Vagina (tissue), 2 donors: ENCODE results near the gene NIPBL. TPM values are rescaled to one million over a fixed set of nuclear protein-coding genes. Genes with fewer than 3 reads are reported as not detected.

Experiments
- DNase-seq, 2 donors: peaks; one replicate each; pipeline ENCODE4 v3.0.0-alpha.2; 2017; ENCODE audit errors: extremely low spot score in 2 of 2
- H3K27ac ChIP-seq: fragments of 200-600 bp; sonication (generic); one replicate; pipeline ENCODE4 v1.5.1; 2019
- H3K27me3 ChIP-seq: fragments of 200-600 bp; sonication (generic); one replicate; pipeline ENCODE4 v1.5.1; 2019
- H3K36me3 ChIP-seq, 2 donors: fragments of 200-600 bp; sonication (generic); one replicate each; pipeline ENCODE4 v1.5.1; 2017 to 2019
- H3K4me1 ChIP-seq: fragments of 200-600 bp; sonication (generic); one replicate; pipeline ENCODE4 v1.5.1; 2019
- H3K4me3 ChIP-seq, 2 donors: fragments of 200-600 bp; sonication (generic); 1 replicate in 1 of 2; 2 replicates in 1 of 2; pipeline ENCODE4 v1.5.1; 2016 to 2019
- H3K9me3 ChIP-seq: fragments of 200-600 bp; sonication (generic); one replicate; pipeline ENCODE4 v1.5.1; 2019
- POLR2A ChIP-seq, 2 donors: fragments of 450-650 bp; IDR thresholded peaks; one replicate each; pipeline ENCODE4 v1.6.1; 2017; ENCODE audit warnings: antibody characterized with exemption in 2 of 2, mild to moderate bottlenecking in 2 of 2, moderate library complexity in 2 of 2
- POLR2AphosphoS5 ChIP-seq, 2 donors: sonication (generic); formaldehyde crosslinking; IDR thresholded peaks; one replicate each; pipeline ENCODE4 v1.9.0; 2017; ENCODE audit warnings: antibody characterized with exemption in 2 of 2, mild to moderate bottlenecking in 2 of 2, low read depth in 1 of 2; ENCODE audit not compliant: insufficient read depth in 1 of 2
- intact Hi-C: fragments of 100-400 bp; cut with DNase I; formaldehyde crosslinking; loops from one replicate; pipeline ENCODE4 v1.15.1; 2023
- total RNA-seq: library from RNA; depleted of rRNA; stranded (reverse); fragments of >200 nt; gene quantifications from one replicate; pipeline ENCODE4 v1.2.3, GENCODE V29; 2016
- TF ChIP-seq, protein P1 (sequence below), 3 experiments: fragments of 450-650 bp in 2 of 3; fragments of 200-600 bp in 1 of 3; sonication (generic) in 1 of 3; IDR thresholded peaks; one replicate each; pipeline ENCODE4 v1.5.1; 2017 to 2019; ENCODE audit warnings: antibody characterized with exemption in 3 of 3, mild to moderate bottlenecking in 2 of 3, moderate library complexity in 2 of 3

The NIPBL gene
- total RNA-seq, 1 donor from 2014 or later: 67.8 TPM

DNA sequence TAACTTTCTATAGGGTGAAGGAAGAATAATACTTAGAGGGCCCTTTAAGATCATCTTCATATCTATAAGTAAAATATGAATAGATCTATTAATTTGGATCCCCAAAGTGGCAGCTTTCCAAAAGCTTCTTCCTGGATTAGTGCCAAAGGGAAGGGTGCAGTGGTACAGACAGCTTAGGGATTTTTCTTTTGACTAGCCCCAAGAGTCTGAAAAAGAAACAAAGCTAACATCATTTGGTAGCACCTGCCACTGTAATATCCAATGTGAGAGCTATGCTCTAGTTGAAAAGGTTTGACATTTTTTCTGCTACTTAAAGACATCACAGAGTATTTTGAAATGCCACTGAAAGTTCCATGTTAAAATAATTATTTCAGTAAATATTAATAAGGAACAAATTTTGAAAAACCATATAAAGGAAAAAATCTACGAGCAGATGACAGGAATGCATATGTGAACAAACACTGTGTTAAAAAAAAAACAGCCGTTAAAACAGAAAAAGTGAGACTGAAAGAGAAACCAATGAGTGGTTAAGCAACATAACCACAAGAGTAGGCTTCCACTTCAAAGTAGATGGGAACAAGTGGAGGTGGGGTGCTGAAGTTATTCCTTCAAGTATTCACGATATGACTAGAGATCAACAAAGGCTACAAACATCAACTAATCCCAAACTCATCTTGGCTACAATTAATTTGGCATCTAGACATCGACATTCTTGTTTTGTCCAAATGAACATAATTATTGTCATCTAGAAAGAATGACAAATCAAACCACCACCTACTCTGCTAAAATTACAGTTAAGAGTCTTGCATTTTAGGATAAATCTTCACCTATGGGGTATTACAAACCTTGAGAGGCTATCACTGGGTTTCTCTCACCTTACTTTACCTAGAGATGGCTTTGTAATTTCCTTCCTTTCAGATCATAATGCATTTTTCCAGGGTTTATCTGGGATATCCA is 235.1 kb downstream of the NIPBL start:
- H3K36me3 ChIP-seq: peaks cover 0 to 28% of the 10 kb centered on the region in 2 donors
- no peaks in the 10 kb centered on the region for H3K4me1 ChIP-seq
- no peaks in the 10 kb centered on the region for H3K9me3 ChIP-seq
- H3K27me3 ChIP-seq: no peaks in the 10 kb centered on the region
- H3K4me3 ChIP-seq: no peak overlapping the region
- no peak overlapping the region for H3K27ac ChIP-seq
- DNase-seq: no peak
- intact Hi-C loops: no loop called here
- TF ChIP-seq POLR2A (IDR thresholded peaks at IDR 0.05): no peak
- TF ChIP-seq, protein P1, sequence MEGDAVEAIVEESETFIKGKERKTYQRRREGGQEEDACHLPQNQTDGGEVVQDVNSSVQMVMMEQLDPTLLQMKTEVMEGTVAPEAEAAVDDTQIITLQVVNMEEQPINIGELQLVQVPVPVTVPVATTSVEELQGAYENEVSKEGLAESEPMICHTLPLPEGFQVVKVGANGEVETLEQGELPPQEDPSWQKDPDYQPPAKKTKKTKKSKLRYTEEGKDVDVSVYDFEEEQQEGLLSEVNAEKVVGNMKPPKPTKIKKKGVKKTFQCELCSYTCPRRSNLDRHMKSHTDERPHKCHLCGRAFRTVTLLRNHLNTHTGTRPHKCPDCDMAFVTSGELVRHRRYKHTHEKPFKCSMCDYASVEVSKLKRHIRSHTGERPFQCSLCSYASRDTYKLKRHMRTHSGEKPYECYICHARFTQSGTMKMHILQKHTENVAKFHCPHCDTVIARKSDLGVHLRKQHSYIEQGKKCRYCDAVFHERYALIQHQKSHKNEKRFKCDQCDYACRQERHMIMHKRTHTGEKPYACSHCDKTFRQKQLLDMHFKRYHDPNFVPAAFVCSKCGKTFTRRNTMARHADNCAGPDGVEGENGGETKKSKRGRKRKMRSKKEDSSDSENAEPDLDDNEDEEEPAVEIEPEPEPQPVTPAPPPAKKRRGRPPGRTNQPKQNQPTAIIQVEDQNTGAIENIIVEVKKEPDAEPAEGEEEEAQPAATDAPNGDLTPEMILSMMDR (IDR thresholded peaks at IDR 0.05): no peak
- no peak for TF ChIP-seq POLR2AphosphoS5 (IDR thresholded peaks at IDR 0.05; ENCODE audit: insufficient read depth in 1 of 2, low read depth in 1 of 2)

DNA sequence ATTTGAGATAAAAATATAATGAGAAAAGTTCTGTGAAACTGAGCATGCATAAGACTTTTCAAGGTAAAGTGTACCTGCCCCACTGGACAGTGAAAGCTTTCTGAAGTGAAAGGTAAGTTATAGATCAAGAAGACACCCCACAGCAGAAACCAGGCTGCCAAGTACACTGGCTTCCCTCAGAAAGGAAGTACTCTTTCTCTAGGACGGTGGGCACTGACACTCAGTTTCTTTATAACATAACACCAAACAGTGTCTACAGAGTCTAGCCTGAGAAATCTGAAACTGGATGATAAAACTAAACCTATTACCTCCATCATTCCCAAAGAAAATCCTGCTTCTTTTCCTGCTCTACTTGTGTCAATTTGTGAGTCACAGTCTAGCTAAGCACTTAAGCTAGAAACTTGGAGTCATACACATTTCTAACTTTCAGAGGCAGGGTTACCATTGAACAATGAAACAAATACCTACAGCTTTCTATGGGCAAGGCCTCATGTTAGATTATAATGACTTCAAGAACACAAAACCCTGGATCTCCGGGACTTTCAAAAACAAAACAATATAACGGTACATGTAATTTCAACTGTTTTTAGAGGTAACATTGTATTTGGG is 235.9 kb downstream of the NIPBL start:
- no peaks in the 10 kb centered on the region for H3K9me3 ChIP-seq
- no peak for DNase-seq
- H3K4me3 ChIP-seq: no peak overlapping the region
- H3K27ac ChIP-seq: no peak overlapping the region
- TF ChIP-seq POLR2AphosphoS5 (IDR thresholded peaks at IDR 0.05; ENCODE audit: insufficient read depth in 1 of 2, low read depth in 1 of 2): no peak
- TF ChIP-seq, protein P1 (IDR thresholded peaks at IDR 0.05): no peak
- no peak for TF ChIP-seq POLR2A (IDR thresholded peaks at IDR 0.05)
- peaks cover 2 to 32% of the 10 kb centered on the region in 2 donors for H3K36me3 ChIP-seq
- H3K4me1 ChIP-seq: no peaks in the 10 kb centered on the region
- no peaks in the 10 kb centered on the region for H3K27me3 ChIP-seq
- intact Hi-C loops: no loop called here
